H1 (cell line): ENCODE measurements around the gene FBXO21. TPM values are rescaled to one million over a fixed set of nuclear protein-coding genes. Genes with fewer than 3 reads are reported as not detected.

Experiments used
- CTCF ChIA-PET: fragments of 300-600 bp; sonication (Branson Sonifier 250); formaldehyde crosslinking; loops from one replicate; lab custom pipeline; 2021; ENCODE audit not compliant: partially characterized antibody; lab: Charles Lee
- POLR2A ChIA-PET: fragments of 300-600 bp; sonication (Branson Sonifier 250); formaldehyde crosslinking; loops from one replicate; lab custom pipeline; 2021; ENCODE audit warnings: inconsistent platforms; ENCODE audit not compliant: partially characterized antibody; lab: Charles Lee
- DNase-seq, 2 experiments: peaks; one replicate each; pipeline versions ENCODE4 v3.0.0 to v3.0.0-alpha.2; 2010 to 2022; ENCODE audit warnings: low spot score in 2 of 2, low read depth in 1 of 2, mixed read lengths in 1 of 2
- FAIRE-seq: peaks from 2 replicates; lab custom pipeline; 2011; peaks lifted over from hg19 to GRCh38; lab: Jason Lieb, UNC
- H2AFZ ChIP-seq: 2 replicates; pipeline ENCODE4 v1.8.1; 2012; ENCODE audit warnings: low read length, inconsistent platforms
- H2AK5ac ChIP-seq: 2 replicates; pipeline ENCODE4 v1.6.1; 2013; ENCODE audit warnings: low read depth, low read length
- H2BK120ac ChIP-seq: replicated peaks from 2 replicates; pipeline ENCODE3; 2013; ENCODE audit warnings: low read depth, low read length, inconsistent platforms
- H2BK12ac ChIP-seq: 2 replicates; pipeline ENCODE4 v1.6.1; 2013; ENCODE audit warnings: low read depth, low read length
- H2BK15ac ChIP-seq: 2 replicates; pipeline ENCODE4 v1.6.1; 2013; ENCODE audit warnings: low read length
- H2BK20ac ChIP-seq: 2 replicates; pipeline ENCODE4 v1.6.1; 2013; ENCODE audit warnings: low read length
- H2BK5ac ChIP-seq: 2 replicates; pipeline ENCODE4 v1.6.1; 2013; ENCODE audit warnings: low read depth, low read length
- H3K14ac ChIP-seq: 2 replicates; pipeline ENCODE4 v1.6.1; 2013; ENCODE audit warnings: inconsistent platforms; ENCODE audit not compliant: insufficient read length
- H3K18ac ChIP-seq: 2 replicates; pipeline ENCODE4 v1.6.1; 2013; ENCODE audit warnings: low read length; ENCODE audit errors: extremely low read depth
- H3K23ac ChIP-seq: 2 replicates; pipeline ENCODE4 v1.6.1; 2013; ENCODE audit warnings: inconsistent platforms; ENCODE audit not compliant: insufficient read length
- H3K23me2 ChIP-seq: 2 replicates; pipeline ENCODE4 v1.6.1; 2013; ENCODE audit warnings: low read depth, low read length
- H3K27ac ChIP-seq: 2 replicates; pipeline ENCODE4 v1.6.1; 2011; ENCODE audit warnings: low read depth, low read length, inconsistent platforms
- H3K27me3 ChIP-seq, 4 experiments: replicated peaks in 1 of 4; 1 replicate in 1 of 4; 2 replicates in 3 of 4; pipeline versions ENCODE4 v1.6.1 to v1.8.1; 2011 to 2013; ENCODE audit warnings: low read length in 3 of 4, mild to moderate bottlenecking in 3 of 4, inconsistent platforms in 2 of 4, mixed read lengths in 2 of 4, moderate library complexity in 1 of 4; ENCODE audit not compliant: control insufficient read depth in 3 of 4, insufficient read depth in 3 of 4; ENCODE audit errors: extremely low read depth in 1 of 4
- H3K36me3 ChIP-seq, 4 experiments: 2 replicates each; pipeline versions ENCODE4 v1.6.1 to v1.8.1; 2011 to 2013; ENCODE audit warnings: mild to moderate bottlenecking in 4 of 4, low read length in 3 of 4, moderate library complexity in 2 of 4, control low read depth in 1 of 4, inconsistent platforms in 1 of 4; ENCODE audit not compliant: insufficient read depth in 4 of 4, control insufficient read depth in 2 of 4
- H3K4ac ChIP-seq: replicated peaks from 2 replicates; pipeline ENCODE3; 2013; ENCODE audit warnings: low read length, low read depth, mixed read lengths, inconsistent platforms; ENCODE audit not compliant: insufficient read length
- H3K4me1 ChIP-seq, 4 experiments: replicated peaks in 1 of 4; 1 replicate in 1 of 4; 2 replicates in 3 of 4; pipeline versions ENCODE4 v1.6.1 to v1.8.1; 2011 to 2013; ENCODE audit warnings: low read length in 3 of 4, inconsistent platforms in 2 of 4, mixed read lengths in 1 of 4; ENCODE audit not compliant: insufficient read depth in 4 of 4, control insufficient read depth in 3 of 4
- H3K4me2 ChIP-seq, 2 experiments: 2 replicates each; pipeline versions ENCODE4 v1.6.1 to v1.8.1; 2011 to 2013; ENCODE audit warnings: low read depth in 2 of 2, low read length in 2 of 2, control low read depth in 1 of 2, inconsistent platforms in 1 of 2, mild to moderate bottlenecking in 1 of 2; ENCODE audit not compliant: insufficient read depth in 1 of 2
- H3K4me3 ChIP-seq, 4 experiments: fragments of 200-600, 300-600 bp in 1 of 4; sonication (generic), shearing (Covaris generic), sonication (Bioruptor Twin) in 1 of 4; 2 replicates each; pipeline versions ENCODE4 v1.5.1 to v1.8.1; 2011 to 2016; ENCODE audit warnings: low read length in 4 of 4, low read depth in 3 of 4, control low read depth in 2 of 4, inconsistent platforms in 2 of 4, mild to moderate bottlenecking in 2 of 4, mixed read lengths in 1 of 4, moderate library complexity in 1 of 4; ENCODE audit not compliant: insufficient read depth in 2 of 4; ENCODE audit errors: extremely low read depth in 1 of 4
- H3K56ac ChIP-seq: replicated peaks from 2 replicates; pipeline ENCODE3; 2013; ENCODE audit warnings: low read depth, mild to moderate bottlenecking, mixed read lengths, low read length, inconsistent platforms; ENCODE audit not compliant: insufficient read length
- H3K79me1 ChIP-seq: 2 replicates; pipeline ENCODE4 v1.6.1; 2013; ENCODE audit warnings: low read depth, low read length, control low read depth
- H3K79me2 ChIP-seq, 2 experiments: 2 replicates each; pipeline versions ENCODE4 v1.6.1 to v1.8.1; 2012 to 2013; ENCODE audit warnings: low read length in 2 of 2, mild to moderate bottlenecking in 2 of 2, inconsistent platforms in 1 of 2; ENCODE audit not compliant: insufficient read depth in 2 of 2, control insufficient read depth in 1 of 2
- H3K9ac ChIP-seq, 4 experiments: replicated peaks in 1 of 4; 1 replicate in 1 of 4; 2 replicates in 3 of 4; pipeline versions ENCODE4 v1.6.1 to v1.8.1; 2011 to 2013; ENCODE audit warnings: low read depth in 3 of 4, low read length in 3 of 4, control low read depth in 2 of 4, mild to moderate bottlenecking in 2 of 4, moderate library complexity in 2 of 4, inconsistent platforms in 1 of 4; ENCODE audit errors: extremely low read depth in 1 of 4
- H3K9me3 ChIP-seq, 2 experiments: 2 replicates each; pipeline versions ENCODE4 v1.6.1 to v1.8.1; 2012 to 2013; ENCODE audit warnings: mild to moderate bottlenecking in 2 of 2, moderate library complexity in 2 of 2, control low read depth in 1 of 2, inconsistent platforms in 1 of 2, low read depth in 1 of 2, low read length in 1 of 2, mixed read lengths in 1 of 2; ENCODE audit not compliant: insufficient read depth in 2 of 2
- H4K20me1 ChIP-seq, 2 experiments: replicated peaks in 1 of 2; 2 replicates each; pipeline versions ENCODE3 to v1.8.1; 2011 to 2013; ENCODE audit warnings: inconsistent platforms in 2 of 2, low read length in 2 of 2, mild to moderate bottlenecking in 1 of 2; ENCODE audit not compliant: insufficient read depth in 2 of 2, control insufficient read depth in 1 of 2
- H4K5ac ChIP-seq: 2 replicates; pipeline ENCODE4 v1.6.1; 2013; ENCODE audit warnings: low read length, low read depth, mixed read lengths, inconsistent platforms; ENCODE audit not compliant: insufficient read length
- H4K8ac ChIP-seq: 2 replicates; pipeline ENCODE4 v1.8.0; 2013; ENCODE audit warnings: mild to moderate bottlenecking, moderate library complexity, low read length, inconsistent platforms; ENCODE audit not compliant: insufficient read depth; ENCODE audit errors: extremely low read depth
- H4K91ac ChIP-seq: replicated peaks from 2 replicates; pipeline ENCODE3; 2013; ENCODE audit warnings: low read length, mixed read lengths, inconsistent platforms; ENCODE audit not compliant: insufficient read length
- BCL11A ChIP-seq, 2 experiments: IDR thresholded peaks; one replicate each; pipeline ENCODE4 v1.6.1; 2011; ENCODE audit warnings: low read depth in 2 of 2, low read length in 2 of 2, mild to moderate bottlenecking in 2 of 2
- CHD1 ChIP-seq: IDR thresholded peaks from 2 replicates; pipeline ENCODE4 v1.6.1; 2012; ENCODE audit warnings: low read depth, low read length, improper control_type of control experiment
- GABPA ChIP-seq: IDR thresholded peaks from 2 replicates; pipeline ENCODE4 v1.6.1; 2011; ENCODE audit warnings: mild to moderate bottlenecking, low read length, moderate library complexity, borderline replicate concordance; ENCODE audit not compliant: insufficient read depth
- HDAC2 ChIP-seq, 2 experiments: fragments of 300-600 bp in 1 of 2; sonication (generic) in 1 of 2; IDR thresholded peaks; 2 replicates each; pipeline ENCODE4 v1.6.1; 2011 to 2012; ENCODE audit warnings: low read depth in 2 of 2, low read length in 2 of 2, mild to moderate bottlenecking in 2 of 2, moderate library complexity in 2 of 2, borderline replicate concordance in 1 of 2, inconsistent platforms in 1 of 2
- HDAC6 ChIP-seq: IDR thresholded peaks from one replicate; pipeline ENCODE4 v1.7.1; 2012; ENCODE audit warnings: low read depth, mild to moderate bottlenecking, inconsistent platforms, low read length, moderate library complexity
- KDM5A ChIP-seq: fragments of 200-600 bp; IDR thresholded peaks from 2 replicates; pipeline ENCODE4 v1.7.1; 2012; ENCODE audit warnings: mild to moderate bottlenecking, low read length, inconsistent platforms, mixed read lengths
- POLR2A ChIP-seq, 2 experiments: IDR thresholded peaks; 1 replicate in 1 of 2; 2 replicates in 1 of 2; pipeline ENCODE4 v1.6.1; 2011; ENCODE audit warnings: low read depth in 2 of 2, low read length in 2 of 2, mild to moderate bottlenecking in 2 of 2; ENCODE audit errors: control extremely low read depth in 1 of 2
- POLR2AphosphoS5 ChIP-seq: IDR thresholded peaks from 2 replicates; pipeline ENCODE4 v1.6.1; 2011; ENCODE audit warnings: low read depth, low read length
- SP4 ChIP-seq: IDR thresholded peaks from 2 replicates; pipeline ENCODE4 v1.6.1; 2012; ENCODE audit warnings: low read length, inconsistent platforms
- whole genome bisulfite sequencing, 2 experiments: shearing (Covaris generic) in 1 of 2; methylation state at CpG; one replicate each; pipeline versions ENCODE4 v1.1.6 to v1.1.7; 2013 to 2015; ENCODE audit warnings: low lambda C conversion rate in 2 of 2, mixed read lengths in 2 of 2, inconsistent platforms in 1 of 2, low coverage in 1 of 2, missing lambda C conversion rate in 1 of 2; ENCODE audit not compliant: insufficient replicate concordance in 2 of 2, insufficient coverage in 1 of 2, insufficient read length in 1 of 2; ENCODE audit errors: extremely low coverage in 1 of 2, missing lambda C conversion rate in 1 of 2; 5-methylcytosine and 5-hydroxymethylcytosine counted together
- polyA plus RNA-seq, 7 experiments: library from polyadenylated mRNA; depleted of rRNA in 3 of 7; stranded (reverse) in 5 of 7; unstranded in 2 of 7; fragments of >200 nt in 5 of 7; fragments of 200-250 nt in 2 of 7; gene quantifications; 1 replicate in 5 of 7; 2 replicates in 1 of 7; 4 replicates in 1 of 7; pipeline versions ENCODE4 v1.2.1 to v1.2.3, GENCODE V29; 2011 to 2013; ENCODE audit warnings: missing spikeins in 2 of 7, mixed read lengths in 2 of 7
- total RNA-seq: library from RNA; stranded (reverse); fragmentation: NEBNext Ultra II Directional; extraction: Animal tissue kit (Norgen Biotek cat#: 25700); gene quantifications from 2 replicates; pipeline ENCODE4 v1.2.1, GENCODE V29; 2021

Gene FBXO21
- total and polyA plus RNA-seq, 2 of the 8 experiments (the other 6 are each of a cell fraction or from before 2014, with no cell fraction given) = 57.0 to 80.6 TPM

- H3K27ac ChIP-seq = no peak overlapping the region
- H4K8ac ChIP-seq = no peak overlapping the region
- 0 out of 4 replicates have a peak overlapping the region, but pooled peaks of 1 of the 2 experiments have one; percentile 2 for H3K4me2 ChIP-seq
- H3K9me3 ChIP-seq = no peaks in the 10 kb centered on the region
- H2BK120ac ChIP-seq = no peak overlapping the region
- no peak overlapping the region for H3K9ac ChIP-seq
- H4K20me1 ChIP-seq = no peaks in the 10 kb centered on the region
- ChIA-PET CTCF (interaction anchor here (0.6 to 2.5 kb wide), 13 partner anchors 9 to 1064 kb away, joined by 3 to 22 read pairs (median 4); no protein-coding TSS in a partner anchor), POLR2A (interaction anchor here (0.8 to 1.8 kb wide), 4 partner anchors 10 to 71 kb away, joined by 4 to 6 read pairs (median 4); no protein-coding TSS in a partner anchor)
- no peak overlapping the region for H3K23ac ChIP-seq
- H3K23me2 ChIP-seq = peaks cover 7% of the 10 kb centered on the region; the same call in 1 of the 2 replicates
- no peaks in the 10 kb centered on the region for H3K79me1 ChIP-seq
- H2BK15ac ChIP-seq = peak overlapping the region; percentile 72; the same call in 1 of the 2 replicates
- H3K4me3 ChIP-seq = no peak overlapping the region
- no peak overlapping the region; the same call in 1 of the 2 replicates for H2AK5ac ChIP-seq
- H2BK5ac ChIP-seq = no peak overlapping the region
- H2AFZ ChIP-seq = no peak overlapping the region
- no peak overlapping the region for H4K5ac ChIP-seq
- no peak for DNase-seq
- H3K4ac ChIP-seq = no peak overlapping the region
- 0 out of 2 replicates have a peak overlapping the region, but pooled peaks have one; percentile 17 for H2BK12ac ChIP-seq
- H3K56ac ChIP-seq = no peak overlapping the region
- H3K14ac ChIP-seq = no peak overlapping the region
- FAIRE-seq = no peak
- H3K4me1 ChIP-seq = peaks cover 0 to 5% (median under 1%) of the 10 kb centered on the region in 4 experiments; a peak in 3 of 7 replicates
- H3K27me3 ChIP-seq = peaks cover 5 to 15% (median 10%) of the 10 kb centered on the region in 4 experiments
- H3K18ac ChIP-seq = no peak overlapping the region
- H3K36me3 ChIP-seq = no peaks in the 10 kb centered on the region
- H2BK20ac ChIP-seq = no peak overlapping the region; the same call in 1 of the 2 replicates
- H3K79me2 ChIP-seq = no peaks in the 10 kb centered on the region
- TF ChIP-seq POLR2AphosphoS5 (no peak), BCL11A (IDR thresholded peaks at IDR 0.05; ENCODE audit: low read depth in 2 of 2, low read length in 2 of 2) (no peak), KDM5A (no peak), CHD1 (no peak), SP4 (no peak), GABPA (no peak), POLR2A (IDR thresholded peaks at IDR 0.05; ENCODE audit: control extremely low read depth in 1 of 2, low read depth in 2 of 2, low read length in 2 of 2) (no peak), HDAC6 (no peak), HDAC2 (IDR thresholded peaks at IDR 0.05; ENCODE audit: borderline replicate concordance in 1 of 2, low read depth in 2 of 2, low read length in 2 of 2) (no peak)
- WGBS, 2 experiments = 76% methylated on average over 14 of the region's 14 CpGs; no CpG with 5 or more reads in 1 of the 2 experiments
- H4K91ac ChIP-seq = no peak overlapping the region
Measured at GRCh38 chr12:117101953-117102799, 88.1 kb downstream of the FBXO21 start.
